Measurements from ENCODE around the gene MED27. TPM values are rescaled to one million over a fixed set of nuclear protein-coding genes. Genes with fewer than 3 reads are reported as not detected.

The MED27 gene
- total and polyA plus RNA-seq, 2 of the 13 experiments (the other 11 are each of a cell fraction or from before 2014, with no cell fraction given), result 16.9 to 19.0 TPM

- no peak for TF ChIP-seq HOXA7 (CRISPR knock-in tag; IDR thresholded peaks at IDR 0.05)
- no peak for TF ChIP-seq ZSCAN22 (CRISPR knock-in tag; IDR thresholded peaks at IDR 0.05)
Observed at GRCh38 chr9:131934673-131935072, 145.0 kb downstream of the MED27 start (continued).

- intact Hi-C loops (cut with micrococcal nuclease; ENCODE audit: unreplicated experiment), result no loop called here
- TF ChIP-seq ZNF616 (CRISPR knock-in tag; IDR thresholded peaks at IDR 0.05; ENCODE audit: low read depth) (no peak), ZNF362 (CRISPR knock-in tag; IDR thresholded peaks at IDR 0.05; ENCODE audit: borderline replicate concordance) (no peak), ATF4 (CRISPR knock-in tag; IDR thresholded peaks at IDR 0.05) (no peak), RNF2 (conservative IDR thresholded peaks at IDR 0.05; ENCODE audit: low read depth) (no peak), ZBTB42 (CRISPR knock-in tag; IDR thresholded peaks at IDR 0.05) (no peak), ZC3H4 (CRISPR knock-in tag; IDR thresholded peaks at IDR 0.05; ENCODE audit: borderline replicate concordance) (no peak), HBP1 (CRISPR knock-in tag; IDR thresholded peaks at IDR 0.05; ENCODE audit: low read depth) (no peak), MBNL3 (CRISPR knock-in tag; conservative IDR thresholded peaks at IDR 0.05) (no peak), KDM4B (CRISPR knock-in tag; IDR thresholded peaks at IDR 0.05) (no peak), HIC2 (CRISPR knock-in tag; IDR thresholded peaks at IDR 0.05; ENCODE audit: low read depth) (no peak), MYPOP (CRISPR knock-in tag; IDR thresholded peaks at IDR 0.05) (no peak), ZNF543 (CRISPR knock-in tag; IDR thresholded peaks at IDR 0.05) (no peak), EP300 (IDR thresholded peaks at IDR 0.05; ENCODE audit: low read depth in 2 of 2, low read length in 2 of 2) (no peak), EP300 (CRISPR knock-in tag; IDR thresholded peaks at IDR 0.05; ENCODE audit: borderline replicate concordance) (no peak), RBM22 (optimal IDR thresholded peaks at IDR 0.05; ENCODE audit: low read length) (no peak), FOXO1 (CRISPR knock-in tag; IDR thresholded peaks at IDR 0.05) (no peak), SKI (IDR thresholded peaks at IDR 0.05; ENCODE audit: partially characterized antibody) (no peak)
Observed at GRCh38 chr9:131927091-131927490, 152.6 kb downstream of the MED27 start.

More at GRCh38 chr9:131927091-131927490, 152.6 kb downstream of the MED27 start:
- H3K27ac ChIP-seq (ENCODE audit: extremely low read length, insufficient read depth, low read length), result no peak overlapping the region
- WGBS (ENCODE audit: low lambda C conversion rate), result 94% methylated on average over 3 of the region's 3 CpGs
- BruUV-seq (replicated peaks), result no TSS peak
- no peaks in the 10 kb centered on the region for H3K4me1 ChIP-seq (ENCODE audit: insufficient read depth, low read length)
- no peaks in the 10 kb centered on the region; a peak in 1 of 5 replicates for H3K36me3 ChIP-seq (replicated peaks in 1 of 2; ENCODE audit: control insufficient read depth in 1 of 2, insufficient read depth in 2 of 2, low read length in 2 of 2)
- no peak overlapping the region for H3K9ac ChIP-seq (ENCODE audit: insufficient read depth, low read depth, low read length)
- ChIA-PET CTCF (ENCODE audit: low intra/inter-chr PET ratio, low total read pairs) (no interaction called here), POLR2A (no interaction called here)
- ATAC-seq, result no peak
- H3K4me2 ChIP-seq (ENCODE audit: low read depth, low read length), result no peak overlapping the region
- no peak overlapping the region for H2AFZ ChIP-seq (ENCODE audit: low read length)
- H3K27me3 ChIP-seq (ENCODE audit: control insufficient read depth in 1 of 2, insufficient read depth in 2 of 2, low read length in 2 of 2), result no peaks in the 10 kb centered on the region
- no peak for FAIRE-seq
- no peak for DNase-seq (ENCODE audit: low spot score)
- no peak overlapping the region for H3K4me3 ChIP-seq (replicated peaks in 1 of 3; ENCODE audit: insufficient read depth in 1 of 3, low read depth in 2 of 3, low read length in 3 of 3)
- in situ Hi-C loops (cut with HindIII; ENCODE audit: extremely low pct_ligation_motif_present, low pct_unique_long_range_greater_than_20kb), result no loop called here
- no peaks in the 10 kb centered on the region for H3K79me2 ChIP-seq (ENCODE audit: insufficient read depth, low read length)
- no peaks in the 10 kb centered on the region for H3K9me3 ChIP-seq (ENCODE audit: low read length)
- H4K20me1 ChIP-seq (ENCODE audit: insufficient read depth, low read length), result no peaks in the 10 kb centered on the region
